GM19023 (cell line): ENCODE results near the gene C4BPB.
"Not testable (repeated sequence)": the region's sequence is repeated elsewhere in the genome, so short reads cannot be mapped to it uniquely, and the experiment has no call there.

ENCODE experiments used
- ATAC-seq: cut with Tn5 transposase; IDR thresholded peaks from one replicate; pipeline ENCODE4 v1.9.1; 2021; ENCODE audit warnings: mild to moderate bottlenecking, moderate library complexity; ENCODE audit not compliant: unreplicated experiment

Gene C4BPB

GRCh38 chr1:207088701-207089626 is at the start of gene C4BPB:
Gene C4BPB, plus strand, starts transcription at chr1:207088860. Its CDS starts 672 bp downstream, at chr1:207089532.
- no peak for ATAC-seq

DNA sequence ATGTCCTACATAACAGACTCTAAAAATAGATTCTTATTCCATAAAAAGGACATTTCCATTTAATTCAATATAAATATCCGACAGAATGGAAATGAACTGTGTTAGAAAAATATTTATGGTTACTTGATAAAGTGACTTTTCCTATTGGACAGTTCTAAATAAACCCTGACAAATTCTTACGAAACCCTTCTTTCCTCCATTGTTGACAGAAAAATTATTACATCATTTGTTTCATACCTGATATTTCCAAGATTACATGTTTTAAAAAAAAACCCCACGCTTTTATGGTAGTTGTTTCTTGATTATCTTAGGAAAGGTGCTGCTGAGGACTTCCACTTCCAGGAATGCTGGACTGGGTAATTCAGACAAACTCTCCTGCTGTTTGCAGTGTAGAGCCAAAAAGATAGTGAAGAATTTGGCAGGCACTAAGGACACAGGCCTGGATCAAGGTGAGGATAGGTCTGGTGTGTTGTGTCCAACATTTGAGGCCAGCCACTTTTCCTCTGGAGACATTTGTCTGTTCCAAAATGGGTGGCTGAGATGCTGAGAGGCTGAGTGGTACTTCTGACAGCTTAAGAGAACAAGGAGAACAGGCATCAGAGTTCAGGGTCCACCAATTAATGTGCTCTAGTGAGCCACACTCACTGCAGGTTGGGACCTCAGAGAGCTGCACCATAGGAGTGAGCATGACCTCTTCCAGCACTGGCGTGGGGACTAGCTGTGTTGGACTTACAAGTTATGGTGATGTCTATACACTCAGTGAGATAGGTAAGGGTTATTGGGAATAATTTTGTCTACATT is 49.1 kb upstream of the C4BPB start:
- ATAC-seq, result no peak

DNA sequence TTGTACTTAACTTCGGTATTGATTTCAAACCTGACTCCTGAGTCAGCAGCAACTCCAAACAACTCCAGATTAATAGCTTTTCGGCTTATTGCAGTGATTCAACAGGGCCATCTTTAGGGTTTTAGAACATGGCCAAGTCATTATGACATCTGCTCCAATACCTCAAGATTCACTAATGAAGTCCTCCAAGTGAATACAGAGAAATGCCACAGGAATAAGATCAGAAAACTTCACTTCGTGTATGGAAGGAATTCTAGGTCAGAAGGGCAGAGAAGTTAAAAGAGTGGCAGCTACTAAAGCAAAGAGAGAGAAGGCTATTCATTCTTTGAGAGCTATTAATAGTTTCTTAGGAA is 48.5 kb upstream of the C4BPB start:
- no peak for ATAC-seq

GRCh38 chr1:207041397-207041796 is 47.3 kb upstream of the C4BPB start:
- not testable (repeated sequence) for ATAC-seq

- no peak for ATAC-seq
Measured at GRCh38 chr1:207045453-207045852, 43.2 kb upstream of the C4BPB start.

DNA sequence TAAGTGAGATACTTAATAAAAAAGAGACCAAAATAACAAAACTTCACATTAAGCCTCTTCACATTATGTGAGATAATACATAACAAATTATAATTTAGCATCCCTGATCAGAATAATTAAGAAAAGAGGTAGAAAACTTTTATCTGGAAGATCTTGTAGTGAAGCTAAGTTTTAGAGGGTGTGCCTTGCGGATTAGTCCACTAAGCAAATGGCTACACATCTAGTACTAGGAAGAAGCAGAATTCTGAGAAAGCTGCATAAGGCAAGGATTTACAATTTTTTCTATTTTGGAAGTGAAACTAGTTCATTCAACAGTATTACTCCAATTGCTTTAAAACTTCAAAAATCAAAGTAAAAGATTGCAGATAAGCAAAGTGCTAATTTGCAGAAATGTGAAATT is 41.2 kb upstream of the C4BPB start:
- no peak for ATAC-seq

DNA sequence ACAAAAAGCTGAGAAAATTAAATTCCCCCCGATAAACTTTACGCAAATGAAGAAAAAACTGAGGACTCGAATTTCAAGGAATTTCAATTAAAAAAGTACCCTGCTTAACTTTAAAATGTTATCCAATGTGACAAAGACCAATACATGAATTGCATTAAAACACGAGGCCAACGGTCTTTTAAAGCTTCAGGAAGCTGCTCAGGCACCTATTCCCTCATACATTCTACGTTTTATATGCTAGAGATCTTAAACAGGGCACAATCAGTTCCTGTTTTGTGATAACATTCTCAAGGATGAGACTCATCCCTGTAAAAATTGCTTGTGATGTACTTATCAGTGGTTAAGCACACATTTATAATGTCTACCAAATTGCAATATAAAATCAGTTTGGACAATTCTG is 40.6 kb upstream of the C4BPB start:
- ATAC-seq, result no peak

DNA sequence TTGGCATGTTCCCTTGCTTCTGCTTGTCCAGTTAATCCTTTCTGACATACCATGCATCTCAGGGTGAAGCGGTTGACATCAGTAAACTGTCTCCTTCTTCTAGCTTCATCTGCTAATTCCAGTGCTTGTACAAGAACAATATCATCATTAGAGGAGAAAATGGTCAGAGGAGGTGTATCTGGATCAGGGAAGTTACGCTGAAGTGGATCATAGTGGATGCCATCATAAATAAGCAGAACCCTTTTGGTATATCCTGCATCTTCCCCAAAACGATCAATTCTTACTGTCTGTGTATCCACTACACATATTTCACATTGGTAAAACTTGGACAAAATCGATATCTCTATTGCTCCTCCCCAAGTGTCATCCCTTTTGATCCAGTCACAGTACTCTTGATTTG is 39.6 kb upstream of the C4BPB start:
- ATAC-seq, result no peak

GRCh38 chr1:207049514-207049913 is 39.1 kb upstream of the C4BPB start:
- ATAC-seq, result no peak

DNA sequence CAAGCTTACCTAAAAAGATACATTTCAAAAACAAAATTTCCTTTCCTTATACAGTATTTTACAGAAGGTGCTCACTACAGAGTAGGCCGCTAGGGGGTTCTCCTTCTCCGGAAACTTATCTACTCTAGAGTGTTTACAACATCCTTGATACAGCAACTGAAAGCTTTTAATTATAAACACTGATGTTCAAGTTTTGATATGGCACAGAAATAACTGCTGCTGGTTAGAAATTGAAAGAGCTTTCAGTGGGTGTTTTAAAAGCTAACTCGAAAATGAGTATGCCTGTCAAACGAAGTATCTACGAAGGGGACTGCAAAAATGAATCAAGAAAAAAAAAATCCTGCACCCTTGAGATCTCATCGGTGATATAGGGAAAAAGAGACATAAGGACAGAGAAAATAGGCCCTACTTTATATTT is 38.7 kb upstream of the C4BPB start:
- no peak for ATAC-seq

DNA sequence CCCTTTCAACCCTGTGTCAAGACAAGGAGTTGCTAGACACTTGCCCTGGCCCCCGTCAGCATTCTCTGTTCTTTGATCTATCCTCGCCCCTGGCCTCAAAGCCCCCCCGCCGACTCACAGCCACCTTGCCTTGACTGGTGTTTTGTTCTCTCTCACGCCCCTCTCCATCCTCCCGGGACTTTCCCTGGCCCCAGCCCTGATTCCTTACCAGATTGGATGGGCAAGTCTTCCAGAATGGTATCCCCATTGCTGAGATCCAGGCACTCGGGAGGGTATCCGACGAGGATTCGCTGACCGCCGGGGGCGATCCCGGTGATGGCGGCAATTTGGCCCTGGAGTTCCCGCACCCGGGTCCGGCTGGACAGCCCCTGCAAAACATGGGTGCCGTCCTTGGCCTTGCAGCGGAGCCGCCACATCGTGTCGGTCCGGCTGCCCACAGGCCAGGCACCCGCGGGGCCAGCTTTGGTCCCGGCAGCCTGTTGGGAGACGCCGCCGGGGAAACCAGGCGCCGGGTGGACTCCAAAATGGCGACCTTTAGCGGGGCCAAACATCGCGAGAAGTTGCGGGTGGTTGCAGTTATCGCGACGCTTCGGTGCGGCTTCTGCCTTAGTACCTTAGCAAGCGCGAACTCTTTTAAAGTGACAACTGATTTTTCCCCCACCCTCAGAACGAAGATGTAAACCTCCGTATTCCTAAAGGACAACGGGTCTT is 38.0 kb upstream of the C4BPB start:
- ATAC-seq, result peak; percentile 53

GRCh38 chr1:207051191-207051943 is 37.3 kb upstream of the C4BPB start, which contains the start of gene YOD1:
Gene YOD1, minus strand, starts transcription at chr1:207051208. Its CDS starts 178 bp downstream, at chr1:207051030.
- ATAC-seq, result no peak

- ATAC-seq, result peak; percentile 86
Measured at GRCh38 chr1:207052911-207053769, 35.5 kb upstream of the C4BPB start, which contains the start of gene PFKFB2. Gene PFKFB2, plus strand, starts transcription at chr1:207053275. Its CDS starts 1,443 bp downstream, at chr1:207054718.

- no peak for ATAC-seq
Measured at GRCh38 chr1:207054491-207054890, 34.2 kb upstream of the C4BPB start.

DNA sequence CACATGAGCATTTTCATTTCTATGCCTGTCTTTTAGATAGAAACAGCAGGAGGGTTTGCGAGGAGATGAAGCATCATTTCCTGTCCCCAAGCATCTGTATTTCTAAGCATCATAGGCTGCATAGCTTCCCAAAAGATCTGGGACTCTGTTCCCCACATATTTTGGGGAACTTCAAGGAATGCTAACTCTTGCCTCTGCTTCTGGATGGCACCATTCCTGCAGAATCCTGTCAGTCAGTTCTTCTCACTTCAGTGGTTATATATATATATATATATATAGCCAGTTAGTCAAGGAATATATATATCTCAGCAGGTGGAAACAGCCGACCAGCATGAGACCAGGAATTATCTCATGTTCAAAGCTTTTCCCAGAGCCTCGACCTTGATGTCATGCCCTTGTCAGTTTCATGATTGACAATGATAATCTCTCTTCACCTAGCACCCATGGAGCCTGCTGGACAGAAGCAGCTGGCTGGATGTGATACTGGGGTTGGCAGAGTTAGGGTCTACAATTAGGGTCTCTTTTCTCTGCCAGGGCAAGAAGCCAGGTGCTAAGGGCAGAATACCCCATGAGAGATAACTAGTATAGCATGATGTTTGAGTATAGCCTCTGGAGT is 33.2 kb upstream of the C4BPB start:
- no peak for ATAC-seq

DNA sequence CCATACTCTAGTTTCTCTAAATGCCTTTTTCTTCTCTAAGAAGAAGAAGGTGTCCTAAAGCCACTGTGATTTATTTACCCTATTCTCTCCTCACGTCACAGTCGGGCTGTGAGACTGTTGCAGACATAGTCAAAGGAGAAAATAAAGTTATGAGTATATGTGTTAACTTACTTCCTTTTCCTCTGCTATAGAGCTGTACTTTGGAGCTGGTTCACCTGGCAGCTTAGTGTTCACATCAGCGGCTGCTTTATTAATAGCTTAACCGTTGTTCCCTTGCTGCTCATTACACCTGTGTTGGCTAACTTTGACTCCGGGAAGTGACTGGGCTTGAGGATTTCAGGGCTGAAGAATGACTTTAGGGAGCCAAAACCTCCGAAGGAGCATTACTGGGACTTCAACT is 32.0 kb upstream of the C4BPB start:
- ATAC-seq, result no peak

- no peak for ATAC-seq
Measured at GRCh38 chr1:207058252-207058651, 30.4 kb upstream of the C4BPB start.

DNA sequence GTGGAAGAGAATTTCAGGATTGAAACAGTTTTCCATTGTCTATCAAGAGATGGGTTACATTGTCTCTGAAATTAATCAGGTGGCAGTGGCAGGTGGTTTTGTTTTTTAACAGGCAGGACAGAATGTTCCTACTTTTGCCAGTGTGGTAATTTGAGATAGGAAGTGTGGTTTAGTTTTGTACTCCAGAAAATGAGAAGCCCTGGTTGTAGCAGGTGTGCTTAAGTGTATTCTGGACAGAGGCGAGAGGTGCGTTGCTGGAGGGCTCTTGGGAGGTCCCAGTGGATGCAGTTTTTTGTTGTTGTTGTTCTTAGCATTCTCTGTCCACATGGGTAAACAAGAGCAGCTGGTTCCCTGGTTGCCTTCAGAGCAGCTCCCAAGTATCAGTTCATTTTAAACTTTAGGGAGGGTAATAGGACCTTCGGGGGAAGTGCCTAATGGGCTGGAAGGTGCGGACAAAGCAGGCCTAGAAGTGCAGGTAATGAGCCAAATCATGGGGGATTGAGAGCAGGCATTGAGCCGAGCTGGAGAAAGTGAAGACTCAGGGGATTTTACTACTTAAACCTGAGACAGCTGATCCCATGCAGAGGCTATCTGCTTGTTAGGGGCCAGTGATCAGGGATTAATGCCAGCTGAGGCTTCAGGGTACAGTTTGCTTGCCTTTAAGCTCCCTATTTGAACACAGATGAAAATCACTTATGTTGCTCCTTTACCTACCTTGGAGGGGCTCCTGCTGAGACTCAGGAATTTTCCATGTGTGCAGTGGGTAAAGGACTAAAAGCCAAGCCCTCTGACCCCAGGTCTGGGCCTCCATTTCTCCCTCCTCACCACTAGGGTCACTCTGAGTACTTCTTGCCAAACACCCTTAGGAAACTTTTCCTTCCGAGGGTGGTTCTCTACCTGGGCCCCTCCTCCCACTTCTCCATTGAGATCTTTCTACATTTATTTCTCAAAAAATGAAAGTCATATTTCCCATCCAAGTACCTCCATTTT is 29.5 kb upstream of the C4BPB start:
- no peak for ATAC-seq
